HG03045 (cell line): ENCODE measurements around the gene EGLN3.
"Not testable (repeated sequence)": the region's sequence is repeated elsewhere in the genome, so short reads cannot be mapped to it uniquely, and the experiment has no call there.

Source experiments
- ATAC-seq: cut with Tn5 transposase; IDR thresholded peaks from one replicate; pipeline ENCODE4 v1.9.1; 2021; ENCODE audit warnings: mild to moderate bottlenecking, moderate library complexity; ENCODE audit not compliant: unreplicated experiment

Gene EGLN3

GRCh38 chr14:33938131-33938949, 12.5 kb downstream of the EGLN3 start:
- no peak for ATAC-seq

DNA sequence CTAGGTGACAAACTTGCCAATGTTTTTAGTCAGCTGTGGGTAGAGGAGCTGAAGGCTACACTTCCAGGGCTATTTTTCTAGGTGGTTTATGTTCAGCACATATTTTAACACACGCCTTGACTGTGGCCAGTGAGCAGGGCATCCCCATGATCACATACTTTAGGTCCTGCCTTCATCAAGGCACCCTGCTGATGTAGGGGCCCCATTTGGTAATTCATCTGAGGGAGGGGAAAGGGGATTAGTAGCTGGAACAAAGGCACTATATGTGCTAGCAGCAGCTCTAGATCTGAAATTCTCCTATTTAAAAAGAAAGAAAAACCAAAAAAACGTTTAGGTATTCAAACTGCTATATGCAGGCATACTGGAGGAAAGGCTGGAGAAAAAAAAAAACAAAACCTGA, 14.5 kb downstream of the EGLN3 start:
- no peak for ATAC-seq

GRCh38 chr14:33934938-33935337, 15.9 kb downstream of the EGLN3 start:
- ATAC-seq = no peak

GRCh38 chr14:33934043-33934750, 16.7 kb downstream of the EGLN3 start:
- no peak for ATAC-seq

- ATAC-seq = no peak
Observed at GRCh38 chr14:33933386-33933933, 17.4 kb downstream of the EGLN3 start.

GRCh38 chr14:33932576-33933345, 18.1 kb downstream of the EGLN3 start:
- no peak for ATAC-seq

- ATAC-seq = no peak
Observed at GRCh38 chr14:33932033-33932432, 18.8 kb downstream of the EGLN3 start.

DNA sequence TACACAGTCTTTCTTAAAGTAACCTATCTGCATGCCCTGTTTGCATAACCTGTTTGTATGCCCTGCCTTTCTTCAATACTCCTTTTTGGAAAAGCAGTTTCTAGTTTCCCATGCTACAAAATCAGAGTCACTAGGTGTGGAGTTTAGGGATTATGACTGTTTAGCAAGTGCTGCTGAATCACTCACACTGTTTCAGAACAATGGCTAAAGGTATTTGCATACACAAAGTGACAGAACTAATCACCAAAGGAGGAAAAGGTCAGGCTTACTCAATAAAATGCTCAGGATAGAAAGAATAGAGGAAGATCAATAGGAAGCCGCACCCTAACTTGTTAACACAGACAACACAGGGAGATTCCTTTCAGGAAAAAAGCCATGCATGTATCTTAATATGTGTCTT, 19.4 kb downstream of the EGLN3 start:
- ATAC-seq = no peak

DNA sequence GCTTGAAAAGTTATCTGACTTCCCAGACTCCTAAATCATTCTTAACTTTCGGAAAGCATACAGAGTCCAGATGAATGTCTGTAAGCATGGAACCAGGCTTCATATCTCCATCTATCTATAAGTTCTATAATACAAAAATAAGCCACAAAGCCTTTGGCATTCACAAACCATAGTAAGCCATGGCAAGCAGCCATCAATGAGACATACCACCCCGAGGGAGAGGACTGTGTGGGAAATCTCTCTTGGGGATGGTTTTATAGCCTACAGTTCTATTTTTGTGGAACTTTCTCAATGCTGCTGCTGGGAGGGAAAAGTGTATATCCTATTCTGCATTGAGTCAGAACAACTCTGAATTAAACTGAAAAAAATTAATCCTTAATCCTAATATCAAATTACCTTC, 20.4 kb downstream of the EGLN3 start:
- no peak for ATAC-seq

DNA sequence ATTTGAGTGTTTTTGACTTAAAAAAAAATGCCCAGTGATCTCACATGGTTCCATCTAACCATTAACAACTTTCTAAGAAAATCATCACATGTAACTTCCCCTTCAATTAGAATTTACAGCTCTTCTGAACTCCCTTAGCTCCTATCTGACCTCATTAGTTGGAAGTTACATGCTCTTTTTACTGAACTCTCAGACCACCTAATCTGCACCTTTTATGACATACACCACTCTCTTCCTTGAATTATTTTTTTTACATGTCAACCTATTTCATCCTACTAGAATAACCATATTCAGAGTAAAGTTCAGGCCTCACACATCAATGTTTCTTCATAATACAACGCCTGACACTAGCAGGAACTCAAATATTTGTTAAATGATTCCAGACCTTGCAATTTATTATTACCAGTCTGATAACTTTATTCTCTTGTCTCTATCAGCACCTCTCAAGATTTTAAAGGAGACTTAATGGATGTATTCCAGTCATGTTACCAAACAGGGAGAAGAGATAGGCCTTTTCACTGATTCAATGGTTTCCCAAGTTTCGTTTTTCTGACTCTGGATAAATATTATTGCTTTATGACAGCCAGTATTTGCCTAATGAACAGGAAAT, 21.0 kb downstream of the EGLN3 start:
- no peak for ATAC-seq

DNA sequence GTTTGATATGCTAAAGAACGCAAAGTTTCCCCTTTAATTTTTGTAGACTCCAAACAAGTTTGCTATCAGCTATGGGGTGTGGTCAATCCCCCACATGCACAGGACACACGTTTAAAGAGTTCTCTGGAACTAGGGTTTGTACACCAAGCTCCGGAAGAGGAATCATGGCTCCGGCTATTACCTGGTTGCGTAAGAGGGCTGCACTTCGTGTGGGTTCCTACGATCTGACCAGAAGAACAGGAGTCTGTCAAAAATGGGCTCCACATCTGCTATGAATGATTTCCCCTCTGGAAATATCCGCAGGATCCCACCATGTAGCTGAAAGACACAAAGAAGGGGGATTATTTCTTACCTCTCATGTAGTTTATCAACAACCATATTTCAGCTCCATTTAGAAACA, 22.0 kb downstream of the EGLN3 start:
- ATAC-seq = no peak

DNA sequence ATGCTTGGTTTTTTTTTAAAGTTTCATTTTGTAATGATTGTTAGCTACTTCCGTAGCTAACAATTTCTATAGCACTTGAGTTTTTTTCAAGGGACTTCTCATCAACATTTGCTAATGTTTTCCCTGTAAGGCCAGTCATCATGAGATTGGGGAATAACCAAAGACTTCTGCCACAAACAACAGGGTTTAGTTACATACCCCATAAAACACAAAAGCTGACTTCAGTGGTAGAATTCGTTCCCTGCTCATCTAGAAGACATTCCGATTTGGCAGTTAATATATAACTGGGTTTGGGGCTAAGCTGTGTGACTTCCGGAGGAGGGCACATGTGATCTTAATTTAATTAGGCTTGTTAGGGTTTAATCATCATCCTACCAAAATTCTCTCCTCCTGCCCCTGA, 22.9 kb downstream of the EGLN3 start:
- ATAC-seq = no peak

DNA sequence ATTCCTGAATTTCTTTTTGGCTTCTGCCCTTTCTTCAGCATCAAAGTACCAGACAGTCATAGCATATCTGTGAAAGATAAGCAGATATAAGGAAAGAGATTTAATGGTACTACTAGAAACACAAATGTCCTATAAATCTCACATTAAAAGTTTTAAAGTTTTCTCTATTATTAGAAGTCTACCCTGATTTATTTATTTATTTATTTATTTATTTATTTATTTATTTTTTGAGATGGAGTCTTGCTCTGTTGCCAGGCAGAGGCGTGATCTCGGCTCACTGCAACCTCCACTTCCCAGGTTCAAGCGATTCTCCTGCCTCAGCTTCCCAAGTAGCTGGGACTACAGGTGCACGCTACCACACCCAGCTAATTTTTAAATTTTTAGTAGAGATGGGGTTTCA, 23.9 kb downstream of the EGLN3 start:
- not testable (repeated sequence) for ATAC-seq

GRCh38 chr14:33925946-33926345, 24.9 kb downstream of the EGLN3 start:
- no peak for ATAC-seq

GRCh38 chr14:33925235-33925634, 25.6 kb downstream of the EGLN3 start:
- ATAC-seq = no peak

- no peak for ATAC-seq
Observed at GRCh38 chr14:33924566-33925100, 26.2 kb downstream of the EGLN3 start.

DNA sequence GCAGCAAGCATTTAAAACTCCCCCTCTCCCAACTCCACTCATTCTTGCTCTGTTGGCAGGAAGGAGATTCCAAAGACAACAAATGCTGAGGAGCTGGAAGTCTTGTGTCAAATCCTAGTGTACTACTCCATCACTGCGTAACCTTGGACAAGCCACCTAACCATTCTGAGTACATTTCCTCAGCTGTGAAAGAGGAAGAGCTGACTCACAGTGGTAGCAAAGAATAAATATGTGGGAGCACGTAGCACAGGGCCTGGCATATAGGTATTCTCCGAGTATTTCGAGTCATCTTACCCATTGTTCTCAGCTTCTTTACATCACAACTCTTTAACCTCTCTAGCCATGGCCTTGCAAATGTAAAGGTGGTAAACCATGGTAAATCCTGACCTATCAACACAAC, 28.7 kb downstream of the EGLN3 start:
- no peak for ATAC-seq

- no peak for ATAC-seq
Observed at GRCh38 chr14:33918256-33918655, 32.6 kb downstream of the EGLN3 start.

- ATAC-seq = no peak
Observed at GRCh38 chr14:33917661-33918060, 33.2 kb downstream of the EGLN3 start.

GRCh38 chr14:33916663-33917565, 34.0 kb downstream of the EGLN3 start:
- no peak for ATAC-seq
